Mesendoderm (in vitro differentiated cells): ENCODE results near the gene P2RY6.

ENCODE experiments used
- DNase-seq: peaks from one replicate; pipeline ENCODE4 v3.0.0; 2013
- H2AK5ac ChIP-seq: 2 replicates; pipeline ENCODE4 v1.6.1; 2013; ENCODE audit warnings: low read length, inconsistent platforms
- H2BK120ac ChIP-seq: 2 replicates; pipeline ENCODE4 v1.6.1; 2013; ENCODE audit warnings: low read depth, mild to moderate bottlenecking, low read length, moderate library complexity, mixed read lengths
- H2BK15ac ChIP-seq: replicated peaks from 2 replicates; pipeline ENCODE4 v1.6.1; 2013; ENCODE audit warnings: low read depth, mild to moderate bottlenecking, moderate library complexity
- H2BK5ac ChIP-seq: 2 replicates; pipeline ENCODE4 v1.6.1; 2013; ENCODE audit warnings: low read length, inconsistent platforms
- H3K18ac ChIP-seq: 2 replicates; pipeline ENCODE4 v1.6.1; 2013; ENCODE audit warnings: mild to moderate bottlenecking, low read length, mixed read lengths
- H3K23ac ChIP-seq: one replicate; pipeline ENCODE4 v1.6.1; 2013; ENCODE audit warnings: low read length
- H3K27ac ChIP-seq: 2 replicates; pipeline ENCODE4 v1.5.1; 2013; ENCODE audit warnings: low read depth, mild to moderate bottlenecking, inconsistent platforms, low read length, moderate library complexity
- H3K27me3 ChIP-seq: 2 replicates; pipeline ENCODE4 v1.6.1; 2013; ENCODE audit warnings: low read length, control low read depth, mild to moderate bottlenecking, inconsistent platforms; ENCODE audit not compliant: insufficient read depth, poor library complexity
- H3K36me3 ChIP-seq: 2 replicates; pipeline ENCODE4 v1.6.1; 2013; ENCODE audit warnings: low read length, inconsistent platforms; ENCODE audit not compliant: control insufficient read depth, insufficient read depth
- H3K4ac ChIP-seq: one replicate; pipeline ENCODE4 v1.6.1; 2013; ENCODE audit warnings: low read depth, mild to moderate bottlenecking, low read length, moderate library complexity
- H3K4me1 ChIP-seq: 2 replicates; pipeline ENCODE4 v1.6.1; 2013; ENCODE audit warnings: low read depth, low read length, inconsistent platforms; ENCODE audit not compliant: control insufficient read depth
- H3K4me2 ChIP-seq: 2 replicates; pipeline ENCODE4 v1.6.1; 2013; ENCODE audit warnings: low read length
- H3K4me3 ChIP-seq: 2 replicates; pipeline ENCODE4 v1.5.1; 2013; ENCODE audit warnings: mild to moderate bottlenecking, low read length
- H3K56ac ChIP-seq: one replicate; pipeline ENCODE4 v1.6.1; 2013; ENCODE audit warnings: low read length
- H3K79me1 ChIP-seq: 2 replicates; pipeline ENCODE4 v1.6.1; 2013; ENCODE audit warnings: low read length, inconsistent platforms
- H3K79me2 ChIP-seq: 2 replicates; pipeline ENCODE4 v1.6.1; 2013; ENCODE audit warnings: mild to moderate bottlenecking, low read length; ENCODE audit not compliant: control insufficient read depth, insufficient read depth
- H3K9ac ChIP-seq: 2 replicates; pipeline ENCODE4 v1.6.1; 2013; ENCODE audit warnings: low read length, inconsistent platforms
- H4K5ac ChIP-seq: one replicate; pipeline ENCODE4 v1.6.1; 2013; ENCODE audit warnings: low read length
- H4K8ac ChIP-seq: one replicate; pipeline ENCODE4 v1.6.1; 2013; ENCODE audit warnings: low read depth, mild to moderate bottlenecking, control low read depth, low read length, moderate library complexity
- WGBS: extraction: QIAGEN DNeasy Blood & Tissue Kit; methylation state at CpG from one replicate; pipeline ENCODE4 v1.1.7; 2013; ENCODE audit warnings: low lambda C conversion rate, missing lambda C conversion rate; ENCODE audit not compliant: insufficient coverage; ENCODE audit errors: extremely low coverage; 5-methylcytosine and 5-hydroxymethylcytosine counted together

The P2RY6 gene

GRCh38 chr11:73310076-73310475 is 37.9 kb downstream of the P2RY6 start:
- Histone ChIP-seq H3K4me3 (no peak overlapping the region), H3K23ac (no peak overlapping the region), H3K4ac (no peak overlapping the region), H2AK5ac (no peak overlapping the region), H3K36me3 (no peaks in the 10 kb centered on the region), H4K8ac (no peak overlapping the region), H4K5ac (no peak overlapping the region), H3K79me1 (peaks cover 13% of the 10 kb centered on the region), H3K9ac (no peak overlapping the region), H3K79me2 (peaks cover 3% of the 10 kb centered on the region), H3K4me2 (no peak overlapping the region), H3K56ac (no peak overlapping the region), H2BK15ac (no peak overlapping the region), H3K27ac (no peak overlapping the region), H3K18ac (no peak overlapping the region), H2BK120ac (no peak overlapping the region), H3K4me1 (peaks cover 10% of the 10 kb centered on the region), H3K27me3 (no peaks in the 10 kb centered on the region), H2BK5ac (no peak overlapping the region)
- DNase-seq = no peak
- no CpG with 5 or more reads among the region's 16 CpGs for WGBS

GRCh38 chr11:73310661-73311393 is 38.7 kb downstream of the P2RY6 start:
- H3K79me2 ChIP-seq = peaks cover 3% of the 10 kb centered on the region
- H2AK5ac ChIP-seq = no peak overlapping the region
- no peak overlapping the region for H3K9ac ChIP-seq
- H3K79me1 ChIP-seq = peaks cover 13% of the 10 kb centered on the region
- no peak overlapping the region for H2BK120ac ChIP-seq
- H4K5ac ChIP-seq = no peak overlapping the region
- H3K27ac ChIP-seq = no peak overlapping the region
- no peaks in the 10 kb centered on the region for H3K36me3 ChIP-seq
- H3K56ac ChIP-seq = no peak overlapping the region
- H3K4ac ChIP-seq = no peak overlapping the region
- no peak overlapping the region for H3K4me2 ChIP-seq
- no peak overlapping the region for H3K18ac ChIP-seq
- H2BK5ac ChIP-seq = no peak overlapping the region
- H3K23ac ChIP-seq = no peak overlapping the region
- H3K27me3 ChIP-seq = no peaks in the 10 kb centered on the region
- no peak overlapping the region for H3K4me3 ChIP-seq
- H4K8ac ChIP-seq = no peak overlapping the region
- DNase-seq = no peak
- no peak overlapping the region for H2BK15ac ChIP-seq
- WGBS = no CpG with 5 or more reads among the region's 22 CpGs
- H3K4me1 ChIP-seq = peaks cover 13% of the 10 kb centered on the region

- Histone ChIP-seq H3K4me1 (peaks cover 13% of the 10 kb centered on the region), H2BK120ac (no peak overlapping the region), H2BK15ac (no peak overlapping the region), H3K27ac (no peak overlapping the region), H3K4ac (no peak overlapping the region), H3K23ac (no peak overlapping the region), H3K18ac (no peak overlapping the region), H3K79me1 (peaks cover 13% of the 10 kb centered on the region), H3K79me2 (peaks cover 3% of the 10 kb centered on the region), H2AK5ac (no peak overlapping the region), H3K4me2 (no peak overlapping the region), H2BK5ac (no peak overlapping the region), H4K8ac (no peak overlapping the region), H3K36me3 (no peaks in the 10 kb centered on the region), H3K27me3 (no peaks in the 10 kb centered on the region), H3K9ac (peak overlapping the region; percentile 6), H3K4me3 (no peak overlapping the region), H4K5ac (no peak overlapping the region), H3K56ac (no peak overlapping the region)
- WGBS = no CpG with 5 or more reads among the region's 18 CpGs
- no peak for DNase-seq
These were observed 39.3 kb downstream of the P2RY6 start for GRCh38 chr11:73311394-73311869.

GRCh38 chr11:73312036-73312435 is 39.9 kb downstream of the P2RY6 start:
- no peak overlapping the region for H3K4me3 ChIP-seq
- H3K36me3 ChIP-seq = no peaks in the 10 kb centered on the region
- H2BK15ac ChIP-seq = no peak overlapping the region
- H3K27ac ChIP-seq = no peak overlapping the region
- H3K4me1 ChIP-seq = peaks cover 13% of the 10 kb centered on the region
- H3K4me2 ChIP-seq = no peak overlapping the region
- H3K79me1 ChIP-seq = peaks cover 15% of the 10 kb centered on the region
- H3K9ac ChIP-seq = peak overlapping the region; percentile 9
- DNase-seq = no peak
- WGBS = no CpG with 5 or more reads among the region's 2 CpGs
- no peaks in the 10 kb centered on the region for H3K27me3 ChIP-seq
- no peak overlapping the region for H4K5ac ChIP-seq
- no peak overlapping the region for H4K8ac ChIP-seq
- no peak overlapping the region for H2AK5ac ChIP-seq
- H3K4ac ChIP-seq = no peak overlapping the region
- H3K79me2 ChIP-seq = peaks cover 3% of the 10 kb centered on the region
- H3K18ac ChIP-seq = no peak overlapping the region
- H3K56ac ChIP-seq = no peak overlapping the region
- H2BK120ac ChIP-seq = no peak overlapping the region
- H2BK5ac ChIP-seq = no peak overlapping the region
- H3K23ac ChIP-seq = no peak overlapping the region

- Histone ChIP-seq H3K36me3 (no peaks in the 10 kb centered on the region), H4K5ac (no peak overlapping the region), H2BK5ac (no peak overlapping the region), H3K79me2 (peaks cover 3% of the 10 kb centered on the region), H3K27ac (no peak overlapping the region), H3K18ac (no peak overlapping the region), H3K4me2 (no peak overlapping the region), H2BK15ac (no peak overlapping the region), H3K56ac (peak overlapping the region; percentile 47), H3K27me3 (no peaks in the 10 kb centered on the region), H3K4ac (no peak overlapping the region), H3K23ac (peak overlapping the region; percentile 48), H2BK120ac (no peak overlapping the region), H3K79me1 (peaks cover 17% of the 10 kb centered on the region), H4K8ac (no peak overlapping the region), H3K9ac (peak overlapping the region; percentile 54), H3K4me3 (no peak overlapping the region), H2AK5ac (no peak overlapping the region), H3K4me1 (peaks cover 13% of the 10 kb centered on the region)
- DNase-seq = no peak
- WGBS = no CpG with 5 or more reads among the region's 6 CpGs
These were observed 40.8 kb downstream of the P2RY6 start for GRCh38 chr11:73312851-73313327.
